ENCODE data around the gene CUL4A.
"Not testable (repeated sequence)": the region's sequence is repeated elsewhere in the genome, so short reads cannot be mapped to it uniquely, and the experiment has no call there.

The CUL4A gene

DNA sequence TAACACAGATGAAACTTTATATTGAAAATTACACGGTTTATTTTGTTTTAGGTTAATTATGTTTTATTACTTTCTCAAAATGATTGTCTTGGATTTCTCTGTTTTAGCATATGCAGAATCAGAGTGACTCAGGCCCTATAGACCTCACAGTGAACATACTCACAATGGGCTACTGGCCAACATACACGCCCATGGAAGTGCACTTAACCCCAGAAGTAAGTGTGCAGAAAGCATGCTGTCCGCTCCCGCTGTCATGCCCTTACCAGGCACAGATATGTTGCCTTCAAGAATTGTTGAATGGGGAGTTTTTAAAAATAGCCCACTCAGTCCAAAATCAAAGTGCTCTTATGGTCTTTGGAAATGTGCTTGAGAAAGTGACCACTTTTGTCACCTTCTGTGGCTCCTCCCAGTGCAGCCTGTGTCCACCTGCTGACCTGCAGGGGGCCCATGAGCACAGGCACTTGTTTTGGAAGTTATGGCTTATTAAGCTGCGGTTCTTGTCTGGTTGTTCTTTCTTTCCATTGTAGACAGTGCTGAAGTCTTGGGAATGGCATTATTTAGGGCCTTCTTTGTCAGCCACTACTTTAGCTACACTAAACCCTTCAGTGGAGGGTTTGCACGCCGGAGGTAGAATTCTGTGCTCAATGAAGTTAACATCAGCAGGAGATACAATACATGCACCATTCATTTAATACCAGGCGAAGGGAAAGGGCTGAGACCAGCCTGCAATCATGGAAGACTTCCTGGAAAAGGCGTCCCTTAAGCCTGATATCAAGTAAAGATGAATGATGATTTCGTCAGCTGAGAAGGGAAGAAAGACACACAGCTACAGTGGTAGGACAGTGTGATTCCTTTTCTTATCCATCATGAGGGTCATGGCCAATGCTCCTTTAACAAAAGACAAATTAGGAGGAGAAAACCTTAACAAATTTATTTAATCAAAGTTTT lies 36.7 kb downstream of the CUL4A start:
- no peak for DNase-seq

DNA sequence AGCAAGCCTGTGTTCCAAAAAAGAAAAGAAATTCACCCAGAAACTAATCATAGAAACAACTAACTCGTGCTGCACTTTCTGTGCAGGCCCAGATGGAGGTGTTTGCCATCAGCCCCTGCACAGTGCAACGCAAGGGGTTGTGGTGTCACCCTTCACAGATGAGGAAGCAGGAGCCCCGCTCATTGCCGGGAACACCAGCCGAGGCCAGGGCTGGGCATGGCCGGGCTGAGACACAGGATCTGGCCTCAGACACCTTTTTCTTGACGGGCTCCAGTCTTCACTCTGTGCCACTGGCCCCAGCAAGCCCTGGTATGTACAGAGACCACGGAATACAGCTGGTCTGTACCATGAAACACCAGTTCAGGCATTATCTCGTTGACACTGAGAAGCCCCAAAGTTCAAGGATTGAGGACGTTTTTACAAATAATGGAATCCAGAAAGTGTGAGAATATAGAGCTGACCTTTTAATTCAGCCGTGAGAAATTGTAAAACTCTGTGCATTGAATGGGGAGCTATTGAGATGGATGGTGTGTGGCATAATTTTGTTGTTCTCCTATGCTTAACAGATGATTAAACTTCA lies 43.2 kb downstream of the CUL4A start:
- no peak for DNase-seq

DNA sequence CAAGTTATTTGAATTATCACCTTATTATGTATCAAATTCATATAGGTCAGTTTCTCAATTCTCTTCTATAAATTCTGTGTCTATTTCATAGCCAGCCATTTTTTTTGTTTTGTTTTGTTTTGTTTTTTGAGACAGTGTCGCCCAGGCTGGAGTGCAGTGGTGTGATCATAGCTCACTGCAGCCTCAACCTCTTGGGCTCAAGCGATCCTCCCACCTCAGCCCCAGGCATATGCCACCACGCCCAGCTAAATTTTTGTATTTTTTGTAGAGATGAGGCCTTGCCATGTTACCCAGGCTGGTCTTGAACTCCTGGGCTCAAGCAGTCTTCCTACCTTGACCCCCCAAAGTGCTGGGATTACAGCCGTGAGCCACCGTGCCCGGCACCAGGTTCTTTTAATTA lies 48.5 kb downstream of the CUL4A start:
- DNase-seq, result not testable (repeated sequence)

DNA sequence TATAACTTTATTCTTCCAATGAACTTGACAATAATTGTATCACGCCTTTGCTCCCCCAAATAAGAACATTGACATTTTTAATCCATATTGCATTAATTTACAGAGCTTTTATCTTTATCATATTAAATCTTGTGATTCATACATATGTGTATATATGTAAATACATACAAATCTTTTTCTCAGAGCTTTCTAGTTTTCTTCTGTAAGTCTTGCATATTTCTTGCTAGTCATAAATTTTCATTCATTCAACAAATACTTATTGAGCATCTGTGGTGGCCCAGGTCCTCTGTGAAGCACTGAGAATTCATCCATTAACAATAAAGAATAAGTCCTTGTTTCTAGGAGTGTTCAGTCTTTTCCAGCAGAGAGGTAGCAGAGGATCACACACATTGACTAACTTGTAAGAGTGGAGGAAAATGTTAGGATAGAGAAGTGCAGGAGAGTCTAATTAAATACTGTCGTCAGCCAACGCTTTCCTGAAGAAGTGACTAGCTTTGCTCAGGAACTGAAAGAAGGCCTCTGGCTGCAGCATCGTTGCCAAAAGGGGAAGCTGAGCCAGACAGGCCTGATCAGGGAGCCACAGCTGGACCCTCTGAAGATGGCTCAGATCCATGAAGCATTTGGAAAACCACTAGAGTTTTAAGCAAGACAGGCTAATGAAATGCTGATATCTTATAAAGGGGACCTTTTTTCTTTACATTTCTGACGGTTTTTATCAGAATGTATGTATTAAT lies 49.1 kb downstream of the CUL4A start:
- no peak for DNase-seq

DNA sequence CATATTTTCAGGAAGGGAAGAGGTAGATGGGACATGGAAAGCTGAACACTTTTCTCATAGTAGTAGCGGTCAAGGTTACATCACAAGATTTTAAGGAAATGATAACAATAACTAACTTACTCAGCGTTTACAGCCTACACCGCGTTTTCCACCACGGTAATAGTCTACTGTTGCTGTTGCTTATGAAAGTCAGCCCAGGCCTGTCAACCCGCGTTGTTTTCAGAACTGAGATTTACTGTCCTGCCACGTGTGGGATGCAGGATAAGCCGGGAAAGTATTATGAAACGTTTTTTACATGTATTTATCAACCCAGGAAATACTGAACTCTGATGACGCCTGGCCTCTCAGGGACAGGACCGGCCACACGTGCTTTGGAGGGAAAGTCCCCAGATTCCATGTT lies 51.6 kb downstream of the CUL4A start:
- DNase-seq, result no peak

DNA sequence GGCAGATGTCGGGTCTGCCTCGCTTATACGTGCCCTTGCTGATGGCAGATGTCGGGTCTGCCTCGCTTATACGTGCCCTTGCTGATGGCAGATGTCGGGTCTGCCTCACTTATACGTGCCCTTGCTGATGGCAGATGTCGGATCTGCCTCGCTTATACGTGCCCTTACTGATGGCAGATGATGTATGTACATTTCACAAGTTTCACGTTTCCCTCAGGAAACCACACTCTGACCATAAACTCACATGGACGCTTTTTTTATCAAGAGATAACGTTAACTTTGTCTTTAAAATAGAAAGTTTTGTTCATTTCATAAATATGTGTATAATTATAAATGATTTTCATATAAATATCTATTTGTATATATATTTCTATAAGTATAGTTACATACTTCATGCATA lies 53.6 kb downstream of the CUL4A start:
- not testable (repeated sequence) for DNase-seq

DNA sequence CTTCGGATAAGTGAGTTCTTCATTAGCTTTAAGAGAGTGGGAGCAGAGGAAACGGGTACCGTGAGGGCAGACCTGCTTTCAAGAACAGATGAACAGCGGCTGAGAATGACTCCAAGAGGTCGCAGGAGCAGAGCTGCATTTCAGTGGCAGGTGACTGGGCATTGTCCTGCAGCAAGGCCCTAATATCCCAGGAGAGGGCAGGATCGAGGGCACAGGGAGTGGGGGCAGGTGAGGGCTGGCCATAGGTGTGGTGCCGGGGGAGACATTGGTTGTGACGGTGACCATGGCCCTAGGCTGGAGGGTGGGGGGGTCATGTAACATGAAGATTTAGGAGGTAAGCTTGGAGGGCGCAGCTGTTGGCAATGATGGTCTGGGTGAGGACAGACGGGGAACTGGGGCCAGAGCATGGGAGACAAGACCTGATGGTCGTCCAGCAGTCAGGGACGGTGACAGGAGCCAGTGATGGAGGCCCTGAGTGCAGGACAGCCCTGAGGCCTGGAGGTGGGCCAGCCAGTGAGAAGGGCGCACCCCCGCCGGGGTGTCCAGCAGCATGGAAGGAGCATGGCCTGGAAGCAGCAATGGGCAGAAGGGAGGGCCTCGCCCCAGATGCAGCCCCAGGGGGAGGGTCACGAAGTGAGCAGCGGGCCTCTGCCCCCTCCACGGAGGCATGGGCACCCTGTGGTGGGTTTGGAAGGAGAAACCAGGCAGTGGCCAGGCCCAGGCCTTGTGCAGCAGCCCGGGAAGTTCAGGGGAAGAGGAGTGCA lies 58.4 kb downstream of the CUL4A start:
- DNase-seq, result no peak

DNA sequence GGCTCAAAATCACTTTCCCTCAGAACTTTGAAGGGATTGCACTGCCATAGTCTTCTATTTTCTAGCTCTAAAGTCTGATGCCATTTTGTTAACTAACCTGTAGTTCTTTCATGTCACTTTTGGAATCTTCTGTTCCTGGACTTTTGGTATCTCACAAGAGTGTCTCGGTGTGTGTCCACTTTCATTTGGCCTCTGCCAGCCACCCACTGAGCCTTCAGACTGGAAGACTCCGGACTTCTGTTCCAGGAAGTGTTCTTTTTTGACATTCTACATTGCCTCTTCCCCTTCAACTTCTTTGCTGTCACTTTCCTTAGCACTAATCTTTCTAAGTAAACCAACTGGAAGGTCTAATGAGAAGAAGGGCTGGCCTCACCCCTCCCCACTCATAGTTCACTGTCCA lies 62.6 kb downstream of the CUL4A start:
- DNase-seq, result no peak

DNA sequence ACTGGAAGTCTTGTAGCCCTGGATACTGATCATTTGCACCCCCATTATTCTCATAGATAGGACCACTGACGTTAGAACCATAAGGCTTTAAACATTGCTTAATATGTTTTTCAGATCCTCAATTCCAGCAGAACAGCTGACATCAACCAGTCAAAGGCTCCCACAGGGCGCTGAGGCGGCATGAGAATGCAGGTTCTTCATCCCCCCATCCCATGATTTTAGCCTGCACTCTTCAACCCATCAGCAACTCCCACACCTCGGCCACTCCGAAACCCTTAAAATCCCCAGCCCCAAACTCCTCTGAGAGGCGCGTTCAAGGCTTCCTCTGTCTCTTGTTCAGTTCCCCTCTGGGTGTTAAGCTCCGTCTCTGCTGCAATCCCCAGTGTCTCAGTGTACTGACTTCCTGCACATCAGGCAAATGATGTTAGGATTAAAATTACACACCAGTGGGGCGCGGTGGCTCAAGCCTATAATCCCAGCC lies 63.3 kb downstream of the CUL4A start:
- DNase-seq, result no peak

DNA sequence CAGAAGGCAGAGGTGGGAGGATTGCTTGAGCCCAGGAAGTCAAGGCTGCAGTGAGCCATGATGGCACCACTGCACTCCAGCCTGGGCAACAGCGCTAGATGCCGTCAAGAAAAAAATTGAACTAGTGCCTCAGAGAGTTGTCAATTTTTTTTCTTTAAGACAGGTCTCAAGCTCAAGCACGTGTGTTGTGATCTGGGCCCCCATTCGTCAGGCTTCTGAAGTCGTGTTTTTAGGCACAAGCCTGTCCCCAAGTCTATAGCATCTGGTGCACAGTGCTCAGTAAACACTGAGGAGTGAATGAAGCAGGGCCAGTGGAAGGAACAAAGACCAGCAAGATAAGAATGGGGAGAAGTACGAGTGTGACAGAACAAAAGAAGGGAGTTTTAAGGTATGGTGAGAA lies 63.9 kb downstream of the CUL4A start:
- no peak for DNase-seq

DNA sequence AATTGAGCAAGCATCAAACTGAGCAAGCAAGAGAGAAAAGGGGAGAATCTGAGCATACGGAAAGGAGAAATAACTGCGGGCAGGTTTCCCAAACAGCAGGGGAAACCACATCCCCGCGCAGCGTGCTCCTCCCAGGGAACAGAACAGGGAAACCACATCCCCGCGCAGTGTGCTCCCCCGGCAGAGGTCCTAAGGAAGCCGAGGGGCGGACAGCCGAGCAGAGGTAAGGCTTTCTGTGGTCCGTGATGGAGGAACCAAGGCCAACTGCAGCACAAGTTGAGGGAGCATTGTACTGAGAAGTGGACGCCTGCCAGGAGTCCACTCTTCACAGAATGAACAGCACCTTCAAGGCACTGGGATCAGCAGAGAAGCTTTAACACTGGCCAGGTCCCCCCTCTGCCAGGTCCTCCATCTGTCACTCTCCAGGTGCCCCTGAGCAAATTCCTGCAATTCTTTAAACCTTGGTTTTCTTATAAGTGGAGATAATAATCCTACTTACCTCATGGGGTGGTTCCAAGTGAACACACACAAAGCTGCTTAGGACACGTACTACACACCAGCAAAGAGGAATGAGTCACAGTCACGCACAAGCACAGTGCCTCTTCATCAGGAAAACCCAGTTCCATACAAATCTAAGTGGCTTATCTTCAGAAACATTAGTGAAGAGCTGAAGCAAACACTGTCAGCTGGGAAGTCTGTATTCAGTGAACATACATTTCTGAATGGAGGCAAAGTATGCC lies 64.6 kb downstream of the CUL4A start:
- DNase-seq, result no peak

DNA sequence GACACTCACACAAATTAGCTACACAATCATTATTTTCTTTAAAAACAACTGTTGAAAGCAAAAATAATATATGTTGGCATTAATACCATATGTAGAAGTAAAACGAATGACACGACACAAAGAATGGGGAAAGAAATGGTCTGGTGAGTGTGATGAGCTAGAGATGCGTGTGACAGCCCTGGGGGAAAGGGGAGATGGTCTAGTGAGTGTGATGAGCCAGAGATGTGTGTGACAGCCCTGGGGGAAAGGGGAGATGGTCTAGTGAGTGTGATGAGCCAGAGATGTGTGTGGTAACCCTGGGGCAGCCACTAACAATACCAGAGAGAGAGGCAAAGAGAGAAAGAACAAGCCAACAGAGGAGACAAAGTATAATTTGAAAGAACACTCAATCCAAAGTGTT lies 65.3 kb downstream of the CUL4A start:
- DNase-seq, result no peak

DNA sequence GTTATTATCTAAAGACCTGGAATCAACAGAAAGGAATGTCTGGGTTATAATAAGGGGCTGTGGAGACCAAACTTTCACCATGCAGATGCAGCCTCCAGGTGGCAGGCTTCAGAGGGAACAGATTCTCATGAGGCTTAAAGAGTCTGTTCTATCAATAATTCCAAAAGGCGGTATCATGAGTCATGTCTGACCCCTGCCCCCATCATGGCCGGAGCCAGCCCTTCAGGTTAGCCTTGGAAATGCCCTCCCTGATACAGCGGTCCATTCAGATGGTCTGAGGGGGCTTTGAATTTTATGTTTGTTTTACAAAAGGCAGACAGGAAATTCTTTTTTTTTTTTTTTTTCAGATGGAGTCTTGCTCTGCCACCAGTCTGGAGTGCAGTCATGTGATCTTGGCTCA lies 66.0 kb downstream of the CUL4A start:
- peak; percentile 12 for DNase-seq

DNA sequence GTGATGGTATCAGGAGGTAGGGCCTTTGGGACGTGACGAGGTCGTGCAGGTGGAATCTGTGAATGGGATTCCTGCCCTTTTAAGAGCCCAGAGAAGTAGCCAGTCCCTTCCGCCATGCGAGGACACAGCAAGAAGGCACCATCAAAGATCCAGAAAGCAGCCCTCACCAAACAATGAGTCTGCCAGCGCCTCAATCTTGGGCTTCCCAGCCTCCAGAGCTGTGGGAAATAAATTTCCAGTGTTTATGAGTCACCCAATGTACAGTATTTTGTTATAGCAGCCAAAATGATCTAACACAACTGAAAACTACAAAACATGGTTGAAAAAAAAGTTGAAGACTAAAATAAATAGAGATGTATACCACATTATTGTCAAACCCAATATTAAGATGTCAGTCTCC lies 70.7 kb downstream of the CUL4A start:
- no peak for DNase-seq

DNA sequence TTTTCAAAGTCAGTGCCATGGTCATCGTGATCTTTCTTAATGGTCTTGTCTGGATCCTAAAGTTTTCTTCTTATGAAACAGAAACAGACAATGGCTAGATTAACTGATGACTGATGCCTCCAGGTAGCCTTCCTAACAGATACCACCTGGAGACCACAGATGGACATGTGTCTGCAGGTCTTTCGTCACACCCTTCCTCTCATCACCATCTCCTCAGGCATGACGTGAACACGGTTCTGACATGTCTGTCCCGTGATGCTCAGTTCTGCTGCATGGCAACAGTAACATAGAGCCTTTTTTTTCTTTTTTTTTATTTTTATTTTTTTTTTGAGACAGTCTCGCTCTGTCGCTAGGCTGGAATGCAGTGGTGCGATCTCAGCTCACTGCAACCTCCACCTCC lies 74.5 kb downstream of the CUL4A start:
- DNase-seq, result no peak

DNA sequence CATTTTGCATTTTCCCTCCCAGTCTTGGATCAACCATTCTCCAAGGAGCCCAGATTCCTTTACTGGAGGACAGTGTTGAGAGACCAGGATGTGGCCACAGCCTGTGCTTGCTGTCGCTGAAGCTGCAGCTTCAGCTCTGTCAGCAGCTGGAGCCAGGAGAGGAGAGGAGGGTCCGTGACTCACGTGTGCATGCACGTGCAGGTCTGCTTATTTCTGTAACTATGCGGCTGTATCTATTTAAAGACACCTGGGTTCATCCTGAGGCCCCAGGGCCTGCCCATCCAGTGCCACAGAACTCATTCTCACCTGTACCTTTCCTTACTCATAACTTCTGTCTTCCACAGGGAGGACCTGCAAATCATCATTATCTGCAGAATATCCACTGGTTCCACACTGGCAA lies 79.5 kb downstream of the CUL4A start:
- no peak for DNase-seq

DNA sequence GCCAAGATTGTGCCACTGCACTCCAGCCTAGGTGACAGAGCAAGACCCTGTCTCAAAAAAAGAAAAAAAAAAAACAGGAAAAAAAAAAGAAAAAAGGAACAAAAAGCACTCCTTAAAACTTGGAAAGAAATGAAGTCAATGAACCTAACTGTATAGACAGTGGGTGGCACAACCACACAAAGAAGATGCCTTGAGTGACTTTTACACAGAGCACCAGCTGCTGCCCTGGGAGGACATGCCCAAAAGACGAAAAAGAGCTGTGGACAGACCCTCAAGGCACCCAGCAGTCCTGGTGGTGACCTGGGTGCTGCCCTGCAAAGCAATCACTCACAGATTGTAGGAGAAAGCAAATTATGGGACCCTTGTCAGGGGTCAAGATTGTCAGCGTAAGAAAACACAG lies 81.7 kb downstream of the CUL4A start:
- DNase-seq, result no peak

DNA sequence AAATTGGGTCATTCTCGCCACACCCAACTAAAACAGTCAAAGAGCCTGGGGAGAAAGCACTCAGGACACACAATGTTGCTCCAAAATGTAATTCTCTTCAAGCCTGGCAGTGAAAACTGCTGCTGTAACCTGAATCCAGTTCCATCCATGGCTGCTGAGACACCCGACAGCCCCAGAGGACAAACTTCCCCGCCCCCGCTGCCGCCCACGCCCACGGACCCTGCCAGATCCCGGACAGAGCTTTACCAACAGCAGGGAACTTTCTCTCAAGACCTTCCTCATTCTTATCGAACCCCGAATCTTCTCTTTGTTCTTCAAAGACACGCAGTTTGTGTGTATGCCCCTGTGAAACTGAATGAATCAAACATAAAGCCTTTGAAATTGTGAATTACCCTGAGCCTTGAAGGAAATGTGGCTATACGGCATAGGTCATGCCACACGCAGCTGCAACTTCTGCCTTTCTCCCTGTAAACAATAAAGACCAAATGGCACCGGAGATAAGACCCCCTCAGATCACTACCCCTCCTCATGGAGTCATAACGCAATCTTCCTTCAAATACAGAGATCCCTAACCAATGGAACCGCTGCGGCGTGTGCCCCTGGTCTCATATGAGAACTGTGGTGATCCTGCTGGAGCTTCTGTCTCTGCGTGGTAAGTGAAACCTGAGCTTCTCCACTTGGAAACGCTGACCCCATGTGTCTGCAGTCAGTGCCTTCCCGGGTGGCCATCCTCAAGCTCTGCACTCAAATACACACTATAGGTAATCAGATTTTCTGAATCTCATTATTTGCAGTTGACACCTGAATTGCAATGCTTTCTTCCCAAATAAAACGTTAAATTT lies 82.8 kb downstream of the CUL4A start:
- peak; percentile 44 for DNase-seq

DNA sequence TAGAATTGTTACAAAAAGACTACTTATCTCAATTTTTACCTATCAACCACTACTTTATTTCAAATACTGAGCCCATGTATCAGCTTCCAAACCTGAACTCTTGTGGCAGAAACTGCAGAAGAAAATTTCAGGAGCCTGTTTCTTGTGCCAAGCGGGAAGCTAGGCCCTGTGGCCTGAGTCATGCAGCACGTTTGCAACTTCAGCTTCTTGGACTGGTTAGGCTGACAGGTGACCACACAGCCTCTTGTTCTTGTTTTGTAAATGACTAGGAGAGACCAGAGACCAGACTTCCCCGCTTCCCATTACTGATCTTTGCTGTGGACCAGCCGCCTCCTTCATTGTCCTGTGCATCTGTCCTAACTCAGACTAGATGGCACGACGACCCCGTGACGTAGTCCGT lies 84.3 kb downstream of the CUL4A start:
- DNase-seq, result no peak

DNA sequence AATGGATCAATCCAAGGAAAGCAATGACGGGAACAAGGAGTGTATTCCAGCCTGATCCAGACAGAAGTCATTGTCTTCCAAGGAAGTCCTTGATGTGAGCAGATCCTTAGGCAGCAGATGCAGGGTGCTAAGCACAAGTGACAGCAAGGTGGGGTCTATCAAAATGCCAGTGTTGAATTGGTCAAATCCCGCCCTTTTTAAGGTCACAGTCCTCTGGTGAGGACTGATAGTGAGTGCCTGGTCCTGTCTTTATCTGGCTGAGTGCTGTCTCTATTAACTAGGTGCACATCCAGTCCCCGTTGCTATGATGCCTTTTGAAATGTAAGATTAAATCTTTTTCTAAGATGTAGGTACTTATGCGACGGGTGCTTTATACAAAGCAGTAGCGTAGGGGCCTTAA lies 86.4 kb downstream of the CUL4A start:
- no peak for DNase-seq

DNA sequence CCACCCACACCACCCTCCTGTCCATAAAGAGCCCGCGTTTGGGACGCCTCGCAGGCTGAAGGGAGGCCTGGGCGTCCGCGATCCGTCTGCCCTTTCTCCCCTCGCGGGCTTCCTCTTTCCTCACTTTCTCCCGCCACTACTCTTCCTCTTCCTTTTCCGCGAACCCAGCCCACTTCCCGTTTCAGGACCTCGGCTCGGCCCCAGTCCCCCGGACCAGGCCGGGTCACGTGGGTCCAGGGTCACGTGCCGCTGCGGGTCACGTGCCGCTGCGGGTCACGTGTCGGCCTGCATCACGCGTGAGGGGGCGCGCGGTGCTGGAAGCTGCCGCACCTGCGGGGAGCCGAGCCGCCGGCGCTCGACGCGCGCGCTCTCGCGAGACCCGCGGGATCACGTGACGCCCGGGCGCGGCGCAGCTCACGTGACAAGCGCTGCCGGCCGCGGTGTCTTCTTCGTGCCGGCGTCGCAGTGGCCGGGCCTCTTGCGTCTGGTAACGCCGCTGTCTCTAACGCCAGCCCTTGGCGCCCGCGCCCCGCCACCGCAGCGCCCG lies 87.5 kb downstream of the CUL4A start, which contains the start of gene LAMP1:
Gene LAMP1, plus strand, starts transcription at position 417 of the 547 bp plus-strand sequence. CDS start 196 bp downstream, outside the sequence.
- DNase-seq, result peak; percentile 98
